HepG2 (cell line): ENCODE results near the gene CISD3. TPM values are rescaled to one million over a fixed set of nuclear protein-coding genes. Genes with fewer than 3 reads are reported as not detected.

Source experiments
- EP300 ChIP-seq, 3 experiments: sonication (generic) in 1 of 3; formaldehyde crosslinking in 1 of 3; IDR thresholded peaks; 2 replicates each; pipeline versions ENCODE4 v1.5.1 to v1.6.1; 2011 to 2020; ENCODE audit warnings: low read depth in 2 of 3, low read length in 2 of 3, borderline replicate concordance in 1 of 3, improper control_type of control experiment in 1 of 3, mild to moderate bottlenecking in 1 of 3, missing genetic modification reagents in 1 of 3, moderate library complexity in 1 of 3
- GFI1 ChIP-seq: sonication (generic); formaldehyde crosslinking; IDR thresholded peaks from 2 replicates; pipeline ENCODE4 v1.5.0; 2020; ENCODE audit warnings: missing genetic modification reagents, mild to moderate bottlenecking, borderline replicate concordance
- HMGXB3 ChIP-seq: sonication (generic); formaldehyde crosslinking; IDR thresholded peaks from 2 replicates; pipeline ENCODE4 v1.4.0; 2020; ENCODE audit warnings: missing genetic modification reagents, borderline replicate concordance
- HNF4A ChIP-seq: sonication (generic); formaldehyde crosslinking; IDR thresholded peaks from 2 replicates; pipeline ENCODE4 v1.4.0; 2020; ENCODE audit warnings: missing genetic modification reagents
- KDM1A ChIP-seq: IDR thresholded peaks from 2 replicates; pipeline ENCODE4 v1.6.1; 2016; ENCODE audit warnings: missing compliant biosample characterization
- MAFK ChIP-seq, 2 experiments: IDR thresholded peaks in 1 of 2; conservative IDR thresholded peaks in 1 of 2; 2 replicates each; pipeline ENCODE4 v1.6.1; 2011; ENCODE audit warnings: improper control_type of control experiment in 2 of 2, low read length in 2 of 2
- NONO ChIP-seq, 2 experiments: fragments of 450-650 bp in 1 of 2; sonication (generic) in 1 of 2; formaldehyde crosslinking in 1 of 2; IDR thresholded peaks in 1 of 2; conservative IDR thresholded peaks in 1 of 2; 2 replicates each; pipeline versions ENCODE4 v1.6.1 to v1.8.0; 2017 to 2022; ENCODE audit warnings: mild to moderate bottlenecking in 1 of 2, missing genetic modification reagents in 1 of 2, moderate library complexity in 1 of 2
- SMAD3 ChIP-seq: sonication (generic); formaldehyde crosslinking; IDR thresholded peaks from 2 replicates; pipeline ENCODE4 v1.4.0; 2020; ENCODE audit warnings: missing genetic modification reagents
- THYN1 ChIP-seq: sonication (generic); formaldehyde crosslinking; IDR thresholded peaks from 2 replicates; pipeline ENCODE4 v1.8.1; 2023; ENCODE audit warnings: low read depth, mild to moderate bottlenecking, moderate library complexity, missing genetic modification reagents, borderline replicate concordance
- UBTF ChIP-seq: sonication (generic); formaldehyde crosslinking; IDR thresholded peaks from 2 replicates; pipeline ENCODE4 v1.4.0; 2020; ENCODE audit warnings: mild to moderate bottlenecking, missing genetic modification reagents
- ZNF256 ChIP-seq: sonication (generic); formaldehyde crosslinking; conservative IDR thresholded peaks from 2 replicates; pipeline ENCODE4 v1.4.0; 2020; ENCODE audit warnings: missing genetic modification reagents
- ZNF451 ChIP-seq: sonication (generic); formaldehyde crosslinking; IDR thresholded peaks from 2 replicates; pipeline ENCODE4 v1.5.0; 2020; ENCODE audit warnings: mild to moderate bottlenecking, missing genetic modification reagents
- ZNF747 ChIP-seq: sonication (generic); formaldehyde crosslinking; IDR thresholded peaks from 2 replicates; pipeline ENCODE4 v1.8.1; 2023; ENCODE audit warnings: missing genetic modification reagents, mild to moderate bottlenecking, borderline replicate concordance
- ZNF782 ChIP-seq: sonication (generic); formaldehyde crosslinking; IDR thresholded peaks from 2 replicates; pipeline ENCODE4 v1.4.0; 2020; ENCODE audit warnings: missing genetic modification reagents, mild to moderate bottlenecking, borderline replicate concordance
- ZNF800 ChIP-seq: sonication (generic); formaldehyde crosslinking; IDR thresholded peaks from 2 replicates; pipeline ENCODE4 v1.4.0; 2020; ENCODE audit warnings: missing genetic modification reagents
- polyA plus RNA-seq, 8 experiments: library from polyadenylated mRNA; depleted of rRNA in 3 of 8; stranded (reverse) in 7 of 8; unstranded in 1 of 8; fragments of >200 nt; fragmentation: Illumina TruSeq in 4 of 8; extraction: Trizol in 4 of 8; gene quantifications; 2 replicates each; pipeline versions ENCODE4 v1.2.1 to v1.2.3, GENCODE V29; 2011 to 2016; ENCODE audit warnings: low read depth in 4 of 8, missing spikeins in 1 of 8, mixed read lengths in 1 of 8; ENCODE audit not compliant: insufficient read depth in 1 of 8
- total RNA-seq, 5 experiments: library from RNA; depleted of rRNA; stranded (reverse); fragments of >200 nt; fragmentation: Illumina TruSeq; extraction: Trizol; gene quantifications; 2 replicates each; pipeline ENCODE4 v1.2.3, GENCODE V29; 2016; ENCODE audit warnings: low read depth in 1 of 5
- TF ChIP-seq, protein P1 (sequence below): sonication (generic); formaldehyde crosslinking; IDR thresholded peaks from 2 replicates; pipeline ENCODE4 v1.5.1; 2020; ENCODE audit warnings: missing genetic modification reagents, mild to moderate bottlenecking, borderline replicate concordance

CISD3 gene
- total and polyA plus RNA-seq, 2 of the 13 experiments (the other 11 are each of a cell fraction or from before 2014, with no cell fraction given) = 30.0 to 34.1 TPM

GRCh38 chr17:38749223-38750043, 19.3 kb downstream of the CISD3 start (continued):
- TF ChIP-seq ZNF747 = peak; percentile 86; the same call in 1 of the 2 replicates
- TF ChIP-seq ZNF256 (CRISPR knock-in tag) = peak; percentile 84; the same call in 1 of the 2 replicates
- peak; percentile 97 for TF ChIP-seq UBTF (CRISPR knock-in tag)
- TF ChIP-seq KDM1A (CRISPR knock-in tag) = peak; percentile 26; the same call in 1 of the 2 replicates
- TF ChIP-seq MAFK (conservative IDR thresholded peaks at IDR 0.05 in 1 of 2, IDR thresholded peaks at IDR 0.05 in 1 of 2; ENCODE audit: low read length in 2 of 2) = no peak
- peak; percentile 68; the same call in 1 of the 2 replicates for TF ChIP-seq HMGXB3
- TF ChIP-seq, protein P1, sequence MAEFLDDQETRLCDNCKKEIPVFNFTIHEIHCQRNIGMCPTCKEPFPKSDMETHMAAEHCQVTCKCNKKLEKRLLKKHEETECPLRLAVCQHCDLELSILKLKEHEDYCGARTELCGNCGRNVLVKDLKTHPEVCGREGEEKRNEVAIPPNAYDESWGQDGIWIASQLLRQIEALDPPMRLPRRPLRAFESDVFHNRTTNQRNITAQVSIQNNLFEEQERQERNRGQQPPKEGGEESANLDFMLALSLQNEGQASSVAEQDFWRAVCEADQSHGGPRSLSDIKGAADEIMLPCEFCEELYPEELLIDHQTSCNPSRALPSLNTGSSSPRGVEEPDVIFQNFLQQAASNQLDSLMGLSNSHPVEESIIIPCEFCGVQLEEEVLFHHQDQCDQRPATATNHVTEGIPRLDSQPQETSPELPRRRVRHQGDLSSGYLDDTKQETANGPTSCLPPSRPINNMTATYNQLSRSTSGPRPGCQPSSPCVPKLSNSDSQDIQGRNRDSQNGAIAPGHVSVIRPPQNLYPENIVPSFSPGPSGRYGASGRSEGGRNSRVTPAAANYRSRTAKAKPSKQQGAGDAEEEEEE (CRISPR knock-in tag) = no peak
- peak; percentile 91; the same call in 1 of the 2 replicates for TF ChIP-seq ZNF451 (CRISPR knock-in tag)
- TF ChIP-seq GFI1 (CRISPR knock-in tag) = peak; percentile 42; the same call in 1 of the 2 replicates
- peak; percentile 89; the same call in 1 of the 2 replicates for TF ChIP-seq ZNF782 (CRISPR knock-in tag)
- TF ChIP-seq HNF4A (CRISPR knock-in tag) = no peak; the same call in 1 of the 2 replicates
- no peak for TF ChIP-seq EP300 (IDR thresholded peaks at IDR 0.05; ENCODE audit: low read depth in 2 of 2, low read length in 2 of 2)
- TF ChIP-seq EP300 (CRISPR knock-in tag; IDR thresholded peaks at IDR 0.05; ENCODE audit: borderline replicate concordance) = peak; percentile 15; the same call in 1 of the 2 replicates
- TF ChIP-seq SMAD3 (CRISPR knock-in tag) = no peak; the same call in 1 of the 2 replicates
- TF ChIP-seq THYN1 (CRISPR knock-in tag) = 0 out of 2 replicates have a peak, but pooled peaks have one; percentile 26
- no peak for TF ChIP-seq NONO (IDR thresholded peaks at IDR 0.05)
- TF ChIP-seq NONO (CRISPR knock-in tag; conservative IDR thresholded peaks at IDR 0.05) = peak; percentile 95
- TF ChIP-seq ZNF800 (CRISPR knock-in tag) = peak; percentile 99
